Small intestine (tissue), 7 donors: ENCODE results near the gene MASP2. TPM values are rescaled to one million over a fixed set of nuclear protein-coding genes. Genes with fewer than 3 reads are reported as not detected.
"Not testable (repeated sequence)": the region's sequence is repeated elsewhere in the genome, so short reads cannot be mapped to it uniquely, and the experiment has no call there.

Experiments used
- DNase-seq, 2 donors: peaks; one replicate each; pipeline versions ENCODE4 v3.0.0 to v3.0.0-alpha.2; 2013
- FAIRE-seq: peaks from 2 replicates; lab custom pipeline; 2012; peaks lifted over from hg19 to GRCh38; lab: Jason Lieb, UNC
- H3K27ac ChIP-seq, 3 donors: one replicate each; pipeline ENCODE4 v1.5.1; 2013; ENCODE audit warnings: low read length in 2 of 3, mild to moderate bottlenecking in 2 of 3, control low read depth in 1 of 3, inconsistent platforms in 1 of 3, low read depth in 1 of 3, moderate library complexity in 1 of 3
- H3K27me3 ChIP-seq, 3 donors: one replicate each; pipeline ENCODE4 v1.6.1; 2013; ENCODE audit warnings: low read length in 3 of 3, inconsistent platforms in 1 of 3; ENCODE audit not compliant: control insufficient read depth in 3 of 3, insufficient read depth in 3 of 3
- H3K36me3 ChIP-seq, 3 donors: one replicate each; pipeline ENCODE4 v1.6.1; 2013; ENCODE audit warnings: low read length in 3 of 3, inconsistent platforms in 1 of 3, low read depth in 1 of 3, mild to moderate bottlenecking in 1 of 3, moderate library complexity in 1 of 3; ENCODE audit not compliant: control insufficient read depth in 3 of 3, insufficient read depth in 2 of 3
- H3K4me1 ChIP-seq, 3 donors: one replicate each; pipeline ENCODE4 v1.6.1; 2013; ENCODE audit warnings: low read length in 2 of 3, inconsistent platforms in 1 of 3, low read depth in 1 of 3, mild to moderate bottlenecking in 1 of 3, moderate library complexity in 1 of 3; ENCODE audit not compliant: control insufficient read depth in 3 of 3, insufficient read depth in 2 of 3
- H3K4me3 ChIP-seq, 3 donors: one replicate each; pipeline ENCODE4 v1.5.1; 2013; ENCODE audit warnings: low read length in 3 of 3, control low read depth in 1 of 3, inconsistent platforms in 1 of 3, low read depth in 1 of 3, mild to moderate bottlenecking in 1 of 3, moderate library complexity in 1 of 3
- H3K9me3 ChIP-seq, 2 donors: one replicate each; pipeline ENCODE4 v1.6.1; 2013; ENCODE audit warnings: low read depth in 1 of 2, low read length in 1 of 2; ENCODE audit not compliant: control insufficient read depth in 2 of 2, insufficient read depth in 1 of 2
- WGBS, 3 donors: extraction: QIAGEN DNeasy Blood & Tissue Kit; methylation state at CpG; one replicate each; pipeline ENCODE4 v1.1.7; 2013; 5-methylcytosine and 5-hydroxymethylcytosine counted together
- polyA plus RNA-seq, 4 donors: library from polyadenylated mRNA; stranded (reverse) in 3 of 4; unstranded in 1 of 4; fragments of 200-250 nt in 3 of 4; fragments of 120-200 nt in 1 of 4; gene quantifications; one replicate each; pipeline versions ENCODE4 v1.2.1 to v1.2.3, GENCODE V29; 2013
- donor health status: healthy with polysubstance abuse.
- donor health status: control.
- donor health status: control.
- donor health status: Bipolar disorder and iron deficiency.
- donor health status: healthy.

Gene MASP2
- polyA plus RNA-seq, 4 donors, result 4.7 TPM; not detected in 3

DNA sequence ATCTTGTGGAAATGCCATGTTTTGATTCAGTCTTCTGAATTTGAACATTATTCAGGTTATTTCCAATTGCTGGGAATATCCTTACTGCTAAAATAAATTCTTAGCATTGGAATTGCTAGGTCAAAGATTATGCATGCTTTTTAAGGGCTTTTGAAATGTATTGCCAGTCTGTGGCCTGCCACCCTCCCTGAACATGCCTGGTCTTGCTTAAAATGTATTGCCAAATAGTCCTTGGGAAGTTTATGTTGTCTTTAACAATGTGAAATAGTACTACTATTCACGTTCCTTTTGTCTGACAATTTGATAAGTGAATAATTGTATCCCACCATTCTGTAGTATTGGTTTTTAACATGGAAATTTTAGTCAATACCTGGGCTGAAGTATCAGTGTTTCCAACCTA lies 21.0 kb downstream of the MASP2 start:
- Histone ChIP-seq H3K4me3 (no peak overlapping the region), H3K27me3 (no peaks in the 10 kb centered on the region), H3K36me3 (peaks cover 22 to 31% (median 30%) of the 10 kb centered on the region in 3 donors), H3K4me1 (no peaks in the 10 kb centered on the region), H3K9me3 (no peaks in the 10 kb centered on the region), H3K27ac (no peak overlapping the region)
- 66 to 89% (median 70%) methylated on average over 1 of the region's 1 CpG for WGBS, 3 donors
- no peak for DNase-seq
- FAIRE-seq, result no peak

DNA sequence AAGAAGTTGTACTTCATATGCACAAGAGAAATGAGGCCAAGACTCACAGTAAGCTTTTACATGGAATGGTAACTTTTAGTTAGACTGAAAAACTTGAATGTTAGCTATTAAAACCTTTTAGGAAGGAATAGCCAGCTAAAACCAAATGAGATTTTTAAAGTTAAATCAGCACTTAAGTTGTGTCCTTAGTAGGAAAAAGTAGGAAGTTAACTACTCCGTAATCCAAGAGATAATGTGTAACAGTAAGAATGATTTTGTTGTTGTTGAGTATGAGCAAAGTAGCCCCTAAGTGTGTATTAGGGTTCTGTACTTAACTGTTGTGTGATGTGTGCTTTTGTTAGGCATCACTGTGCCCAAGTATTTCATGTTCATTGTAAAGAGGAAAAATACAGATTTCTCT lies 21.4 kb downstream of the MASP2 start:
- Histone ChIP-seq H3K27me3 (no peaks in the 10 kb centered on the region), H3K9me3 (no peaks in the 10 kb centered on the region), H3K4me3 (no peak overlapping the region), H3K36me3 (peaks cover 21 to 33% (median 31%) of the 10 kb centered on the region in 3 donors), H3K4me1 (no peaks in the 10 kb centered on the region), H3K27ac (no peak overlapping the region)
- DNase-seq (no peak), FAIRE-seq (no peak)
- 86 to 97% (median 97%) methylated on average over 1 of the region's 1 CpG for WGBS, 3 donors

DNA sequence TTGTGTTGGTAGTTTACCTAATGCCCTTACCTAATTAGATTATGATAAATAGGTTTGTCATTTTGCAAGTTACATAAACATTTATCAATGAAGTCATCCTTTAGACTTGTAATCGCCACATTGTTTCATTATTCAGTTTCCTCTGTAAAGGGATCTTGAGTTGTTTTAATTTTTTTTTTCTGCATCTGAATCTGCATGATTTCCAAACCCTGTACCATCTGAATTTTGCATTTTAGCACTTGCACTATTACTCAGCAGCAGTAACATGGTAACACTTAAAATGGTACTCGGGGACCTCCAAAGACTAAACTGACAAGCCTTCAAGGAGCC lies 22.2 kb downstream of the MASP2 start:
- H3K27me3 ChIP-seq, result no peaks in the 10 kb centered on the region
- peaks cover 19 to 37% (median 33%) of the 10 kb centered on the region in 3 donors for H3K36me3 ChIP-seq
- no peak overlapping the region for H3K4me3 ChIP-seq
- no peaks in the 10 kb centered on the region for H3K9me3 ChIP-seq
- H3K27ac ChIP-seq, result no peak overlapping the region
- DNase-seq, result no peak
- no peak for FAIRE-seq
- no peaks in the 10 kb centered on the region for H3K4me1 ChIP-seq
- WGBS, 3 donors, result 74 to 84% (median 81%) methylated on average over 2 of the region's 2 CpGs

DNA sequence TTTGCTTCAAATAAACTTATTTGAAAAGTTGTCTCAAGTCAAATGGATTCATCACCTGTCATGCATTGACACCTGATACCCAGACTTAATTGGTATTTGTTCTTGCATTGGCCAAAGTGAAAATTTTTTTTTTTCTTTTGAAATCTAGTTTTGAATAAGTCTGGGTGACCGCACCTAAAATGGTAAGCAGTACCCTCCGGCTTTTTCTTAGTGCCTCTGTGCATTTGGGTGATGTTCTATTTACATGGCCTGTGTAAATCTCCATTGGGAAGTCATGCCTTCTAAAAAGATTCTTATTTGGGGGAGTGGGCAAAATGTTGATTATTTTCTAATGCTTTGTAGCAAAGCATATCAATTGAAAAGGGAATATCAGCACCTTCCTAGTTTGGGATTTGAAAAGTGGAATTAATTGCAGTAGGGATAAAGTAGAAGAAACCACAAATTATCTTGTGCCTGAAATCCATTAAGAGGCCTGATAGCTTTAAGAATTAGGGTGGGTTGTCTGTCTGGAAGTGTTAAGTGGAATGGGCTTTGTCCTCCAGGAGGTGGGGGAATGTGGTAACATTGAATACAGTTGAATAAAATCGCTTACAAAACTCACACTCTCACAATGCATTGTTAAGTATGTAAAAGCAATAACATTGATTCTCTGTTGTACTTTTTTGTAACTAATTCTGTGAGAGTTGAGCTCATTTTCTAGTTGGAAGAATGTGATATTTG lies 22.7 kb downstream of the MASP2 start:
- no peak for DNase-seq
- 87 to 91% (median 89%) methylated on average over 3 of the region's 3 CpGs for WGBS, 3 donors
- Histone ChIP-seq H3K36me3 (peaks cover 16 to 37% (median 35%) of the 10 kb centered on the region in 3 donors), H3K4me3 (no peak overlapping the region), H3K9me3 (no peaks in the 10 kb centered on the region), H3K27ac (no peak overlapping the region), H3K4me1 (no peaks in the 10 kb centered on the region), H3K27me3 (no peaks in the 10 kb centered on the region)
- no peak for FAIRE-seq

DNA sequence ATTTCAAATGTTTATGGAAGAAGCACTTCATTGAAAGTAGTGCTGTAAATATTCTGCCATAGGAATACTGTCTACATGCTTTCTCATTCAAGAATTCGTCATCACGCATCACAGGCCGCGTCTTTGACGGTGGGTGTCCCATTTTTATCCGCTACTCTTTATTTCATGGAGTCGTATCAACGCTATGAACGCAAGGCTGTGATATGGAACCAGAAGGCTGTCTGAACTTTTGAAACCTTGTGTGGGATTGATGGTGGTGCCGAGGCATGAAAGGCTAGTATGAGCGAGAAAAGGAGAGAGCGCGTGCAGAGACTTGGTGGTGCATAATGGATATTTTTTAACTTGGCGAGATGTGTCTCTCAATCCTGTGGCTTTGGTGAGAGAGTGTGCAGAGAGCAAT lies 23.8 kb downstream of the MASP2 start:
- Histone ChIP-seq H3K9me3 (no peaks in the 10 kb centered on the region), H3K27me3 (no peaks in the 10 kb centered on the region), H3K4me1 (no peaks in the 10 kb centered on the region), H3K36me3 (peaks cover 19 to 39% (median 39%) of the 10 kb centered on the region in 3 donors), H3K27ac (no peak overlapping the region), H3K4me3 (no peak overlapping the region)
- no peak for DNase-seq
- no peak for FAIRE-seq
- 94 to 96% (median 95%) methylated on average over 14 of the region's 14 CpGs for WGBS, 3 donors

DNA sequence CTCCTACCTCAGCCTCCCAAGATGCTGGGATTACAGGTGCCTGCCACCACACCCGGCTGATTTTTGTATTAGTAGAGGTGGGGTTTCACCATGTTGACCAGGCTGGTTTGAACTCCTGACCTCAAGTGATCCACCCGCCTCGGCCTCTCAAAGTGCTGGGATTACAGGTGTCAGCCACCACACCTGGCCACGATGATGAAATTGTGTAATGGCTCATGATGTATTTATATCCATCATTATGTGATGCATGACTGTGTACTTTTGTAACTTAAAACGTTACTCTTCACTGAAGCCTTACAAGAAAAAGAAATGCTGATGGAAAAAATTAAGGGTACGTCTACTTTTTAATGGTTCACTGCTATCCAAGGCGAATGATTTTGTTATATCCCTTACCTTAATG lies 27.1 kb downstream of the MASP2 start:
- peaks cover 16 to 54% (median 38%) of the 10 kb centered on the region in 3 donors for H3K36me3 ChIP-seq

DNA sequence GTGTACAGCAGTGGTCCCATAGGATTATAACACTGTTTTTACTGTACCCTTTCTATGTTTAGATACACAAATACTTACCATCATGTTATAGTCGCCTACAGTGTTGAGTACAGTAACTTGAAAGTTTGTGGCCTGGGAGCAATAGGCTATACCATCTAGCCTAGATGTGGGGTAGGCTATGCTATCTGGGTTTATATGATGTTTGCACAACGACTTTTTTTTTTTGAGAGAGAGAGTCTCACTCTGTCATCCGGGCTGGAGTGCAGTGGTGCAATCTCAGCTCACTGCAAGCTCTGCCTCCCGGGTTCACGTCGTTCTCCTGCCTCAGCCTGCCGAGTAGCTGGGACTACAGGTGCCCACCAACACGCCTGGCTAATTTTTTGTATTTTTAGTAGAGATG lies 27.7 kb downstream of the MASP2 start:
- not testable (repeated sequence) for H3K4me3 ChIP-seq, H3K27ac ChIP-seq, H3K27me3 ChIP-seq, H3K9me3 ChIP-seq, DNase-seq, FAIRE-seq, H3K4me1 ChIP-seq
- WGBS, 3 donors, result 75 to 83% (median 79%) methylated on average over 8 of the region's 8 CpGs
- H3K36me3 ChIP-seq, result peaks cover 14 to 59% (median 35%) of the 10 kb centered on the region in 3 donors

More for the DNA sequence above, 27.1 kb downstream of the MASP2 start:
- H3K9me3 ChIP-seq, result no peaks in the 10 kb centered on the region
- H3K4me1 ChIP-seq, result no peaks in the 10 kb centered on the region
- no peaks in the 10 kb centered on the region for H3K27me3 ChIP-seq
- 80 to 86% (median 84%) methylated on average over 7 of the region's 7 CpGs for WGBS, 3 donors
- no peak overlapping the region for H3K27ac ChIP-seq
- no peak for FAIRE-seq
- DNase-seq, result no peak
- no peak overlapping the region for H3K4me3 ChIP-seq

DNA sequence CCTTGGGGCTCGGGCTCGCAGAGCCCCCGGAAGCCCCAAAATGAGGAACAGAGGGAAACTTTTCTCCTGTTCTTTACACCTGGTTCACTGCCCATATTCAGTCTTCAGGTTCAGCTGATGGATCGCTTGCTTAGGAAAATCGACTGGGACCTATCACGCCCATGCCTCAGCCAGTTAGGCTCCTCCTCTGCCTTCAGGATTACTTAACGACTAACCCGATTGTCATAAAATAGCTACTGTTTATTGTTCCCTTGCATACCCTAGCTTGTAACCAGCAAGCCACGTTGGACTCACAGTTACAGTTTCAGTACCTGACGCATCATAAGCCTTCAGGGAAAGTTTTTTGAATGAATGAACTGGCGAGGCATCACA lies 33.9 kb downstream of the MASP2 start:
- no peaks in the 10 kb centered on the region for H3K27me3 ChIP-seq
- peaks cover under 1 to 33% (median 15%) of the 10 kb centered on the region in 3 donors for H3K36me3 ChIP-seq
- no peak for FAIRE-seq
- H3K4me3 ChIP-seq, result peak overlapping the region; percentile 94 to 99 (median 98)
- peak in 1 of 2 donors; percentile 86 for DNase-seq
- peak overlapping the region; percentile 97 to 98 (median 98) for H3K27ac ChIP-seq
- 0 to 1% (median 1%) methylated on average over 11 of the region's 11 CpGs for WGBS, 3 donors
- H3K4me1 ChIP-seq, result peaks cover 3 to 11% (median 7%) of the 10 kb centered on the region in 3 donors
- no peaks in the 10 kb centered on the region for H3K9me3 ChIP-seq
